Measurements from ENCODE around the gene FOXD3.
A peak's percentile ranks its signal among the peaks of the same experiment; 100 is the strongest.

Gene FOXD3

DNA sequence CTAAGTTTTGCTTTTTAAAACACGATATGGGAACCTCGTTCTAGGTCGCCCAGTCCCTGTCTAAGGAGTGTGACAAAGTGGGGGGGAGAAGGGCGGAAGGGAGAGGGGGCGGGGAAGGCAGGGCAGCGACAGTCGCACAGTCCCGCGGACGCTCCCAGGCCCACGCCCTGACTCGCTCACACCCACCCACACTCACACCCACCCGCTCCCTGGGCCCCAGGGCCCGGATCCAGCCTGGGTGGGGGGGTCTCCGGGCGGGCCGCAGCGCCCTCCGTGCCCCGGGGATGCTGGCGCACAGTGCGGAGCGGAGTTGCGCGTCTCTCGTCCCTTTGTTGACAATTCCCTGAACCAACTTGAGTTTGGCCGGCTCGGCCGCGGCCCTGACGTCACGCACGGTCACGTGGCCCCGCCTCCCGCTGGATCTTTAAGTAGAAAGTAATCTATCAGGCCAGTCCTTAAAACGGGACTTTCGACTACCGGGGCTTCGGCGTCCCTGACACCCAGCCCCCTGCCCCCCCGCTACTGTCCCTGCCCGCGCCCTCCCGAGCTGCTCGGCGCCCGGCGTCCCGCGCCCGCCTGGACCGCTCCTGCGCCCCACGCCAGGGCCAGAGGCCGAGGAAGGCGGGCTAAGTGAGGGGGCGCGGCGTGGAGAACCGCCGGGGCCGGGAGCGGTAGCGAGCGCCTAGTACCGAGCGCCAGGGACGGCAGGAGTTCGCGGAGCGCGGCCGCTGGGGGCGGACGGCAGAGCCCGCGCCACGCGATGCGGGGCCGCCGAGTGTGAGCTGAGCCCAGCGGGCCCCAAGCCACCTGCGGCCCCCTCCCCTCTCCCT, at the start of gene FOXD3:
Gene FOXD3, plus strand, starts transcription at position 454 of the 830 bp plus-strand sequence. CDS start 492 bp downstream, outside the sequence.
- DNase-seq: peak; percentile 86

DNA sequence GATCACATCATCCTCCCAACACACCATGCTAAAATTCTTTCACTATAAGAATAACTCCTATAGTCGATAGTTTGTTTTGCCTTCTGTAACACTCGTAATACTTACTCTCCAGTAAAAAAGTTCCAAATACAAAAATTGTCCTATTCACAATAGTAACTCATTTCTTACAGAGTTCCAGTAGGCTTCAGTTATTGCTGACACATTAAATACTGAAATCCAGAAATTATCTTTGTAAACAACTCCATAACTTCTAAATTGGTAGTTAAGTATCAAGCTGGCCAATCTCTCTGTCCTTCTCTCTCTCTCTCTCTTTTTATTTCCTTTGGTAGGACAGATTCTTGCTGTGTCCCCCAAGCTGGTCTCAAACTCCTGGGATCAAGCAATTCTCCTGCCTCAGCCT, 49.6 kb upstream of the FOXD3 start:
- DNase-seq: no peak

- DNase-seq: no peak
Measured at GRCh38 chr1:63274371-63274770, 48.0 kb upstream of the FOXD3 start.

GRCh38 chr1:63274979-63275378, 47.4 kb upstream of the FOXD3 start:
- no peak for DNase-seq

GRCh38 chr1:63276624-63277023, 45.7 kb upstream of the FOXD3 start:
- DNase-seq: no peak

DNA sequence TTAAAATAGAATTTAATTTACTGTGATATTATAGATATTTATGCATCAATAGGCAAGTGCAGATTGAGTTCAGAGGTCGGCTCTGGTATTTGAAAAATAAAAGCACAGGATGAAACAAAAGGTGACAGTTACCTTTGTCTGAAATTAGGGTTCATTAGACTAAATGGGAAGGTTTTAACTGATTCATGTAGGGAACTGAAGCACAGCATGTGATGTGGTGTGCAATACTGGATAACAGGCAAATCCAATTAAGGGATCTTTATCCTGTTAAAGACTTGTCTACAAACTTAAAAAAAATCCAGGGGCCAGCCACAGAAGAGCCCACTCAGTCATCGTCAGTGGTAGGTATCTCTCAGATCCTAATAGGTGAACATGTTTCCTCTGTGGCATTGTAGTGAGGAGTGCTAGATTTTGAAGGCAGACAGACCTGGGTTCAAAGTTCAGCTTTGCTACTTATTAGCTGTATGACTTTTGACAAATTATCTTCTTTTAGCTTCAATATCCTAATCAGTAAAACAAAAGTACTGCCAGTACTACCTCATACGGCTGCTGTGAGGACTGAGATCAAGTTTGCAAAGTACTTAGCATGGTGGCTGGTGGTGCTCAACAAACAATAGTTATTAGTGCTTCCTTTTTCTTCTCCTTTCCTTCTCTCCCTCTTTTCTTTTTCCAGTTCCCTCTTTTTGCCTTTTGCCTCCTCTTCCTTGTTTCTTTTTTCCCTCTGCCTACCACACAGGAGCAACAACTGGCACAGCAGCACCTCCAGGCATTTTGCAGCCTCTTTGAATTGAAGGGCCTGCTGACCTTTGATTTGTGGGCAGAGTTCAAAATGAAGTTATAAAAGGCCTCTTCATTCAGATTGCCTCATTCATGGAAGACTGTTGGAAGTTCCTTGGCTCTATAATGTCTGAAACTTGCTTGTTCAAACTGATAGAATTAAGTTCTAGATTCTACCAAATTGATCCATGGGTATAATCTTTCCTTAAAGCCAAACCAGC, 44.9 kb upstream of the FOXD3 start:
- DNase-seq: no peak

DNA sequence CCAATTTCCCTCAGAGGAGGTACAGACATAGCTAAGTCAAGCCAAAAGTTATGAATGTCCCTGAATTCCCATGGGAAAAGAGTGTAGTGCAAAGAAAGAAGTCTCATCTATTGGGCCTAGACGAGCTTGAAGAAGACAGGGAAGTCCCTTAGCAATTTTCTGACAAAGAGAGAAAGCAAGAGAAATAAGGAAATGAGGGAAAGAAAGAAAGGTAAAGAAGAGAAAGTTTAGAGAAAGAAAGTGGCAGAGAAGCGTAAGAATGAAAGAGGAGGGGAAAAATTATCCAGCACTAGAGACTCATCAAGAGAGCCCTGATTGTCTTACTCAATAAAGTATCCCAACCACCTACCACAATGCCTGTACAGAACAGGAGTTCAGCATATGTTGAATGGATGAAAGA, 40.6 kb upstream of the FOXD3 start:
- DNase-seq: no peak

- DNase-seq: no peak
Measured at GRCh38 chr1:63289135-63289534, 33.2 kb upstream of the FOXD3 start.

DNA sequence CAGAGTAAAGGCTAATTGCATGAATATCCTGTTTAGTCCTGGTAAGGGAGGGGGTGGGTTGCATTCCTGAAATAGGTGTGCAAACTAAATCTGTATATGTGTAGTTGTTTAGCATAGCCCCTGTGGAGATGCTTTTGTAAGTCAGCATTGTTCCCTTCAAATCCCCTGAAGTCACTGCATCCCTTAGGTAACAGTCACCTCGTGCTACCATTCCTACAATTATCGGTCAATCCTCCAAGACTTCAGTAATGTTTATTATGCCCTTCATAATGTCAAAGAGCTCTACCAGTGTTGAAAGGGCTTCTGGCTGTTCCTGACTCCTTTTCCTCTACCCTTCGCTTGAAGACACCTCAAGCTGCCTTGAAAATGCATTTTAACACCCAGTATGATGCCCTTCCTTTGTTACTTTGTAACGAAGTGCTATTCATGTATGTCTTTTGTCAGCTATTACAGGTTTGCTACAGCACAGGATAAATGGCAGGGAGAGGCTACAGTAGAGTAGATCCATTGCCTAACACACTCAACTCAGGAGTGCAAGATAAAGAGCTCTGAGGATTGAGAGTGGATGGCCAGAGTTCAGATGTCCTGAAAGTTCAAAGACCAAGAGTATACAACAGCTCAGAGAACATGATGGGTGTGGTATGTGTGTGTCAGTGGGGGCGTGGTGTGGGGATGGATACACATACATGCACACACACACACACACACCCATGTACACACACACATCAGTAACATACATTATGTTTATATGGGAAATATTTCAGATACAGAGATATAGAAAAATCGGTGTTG, 27.4 kb upstream of the FOXD3 start:
- DNase-seq: no peak

DNA sequence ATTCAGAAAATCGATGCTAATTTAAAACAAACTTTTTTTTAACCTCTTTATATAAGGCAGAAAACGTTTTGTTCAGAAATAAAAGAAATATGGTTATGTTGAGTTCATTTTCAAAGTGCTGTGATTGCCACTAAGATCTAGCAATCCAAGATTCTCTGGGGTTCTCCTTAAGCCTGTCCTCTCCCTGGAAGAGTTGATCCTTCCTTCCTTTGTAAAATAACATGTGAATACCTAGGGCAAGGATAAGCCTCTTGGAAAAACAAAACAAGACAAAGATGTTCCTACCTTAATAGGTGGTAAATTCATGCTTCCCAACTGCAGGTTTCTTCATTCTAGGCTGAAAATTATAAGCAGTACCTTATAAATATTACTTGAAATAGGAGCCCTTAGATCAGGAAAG, 18.0 kb upstream of the FOXD3 start:
- DNase-seq: no peak

- DNase-seq: no peak
Measured at GRCh38 chr1:63305043-63305442, 17.3 kb upstream of the FOXD3 start.

GRCh38 chr1:63307196-63307794, 15.1 kb upstream of the FOXD3 start:
- DNase-seq: no peak

GRCh38 chr1:63316598-63316983, 5.8 kb upstream of the FOXD3 start:
- DNase-seq: no peak

GRCh38 chr1:63316984-63317816, 5.2 kb upstream of the FOXD3 start:
- DNase-seq: peak; percentile 80

GRCh38 chr1:63317817-63318152, 4.6 kb upstream of the FOXD3 start:
- DNase-seq: no peak

DNA sequence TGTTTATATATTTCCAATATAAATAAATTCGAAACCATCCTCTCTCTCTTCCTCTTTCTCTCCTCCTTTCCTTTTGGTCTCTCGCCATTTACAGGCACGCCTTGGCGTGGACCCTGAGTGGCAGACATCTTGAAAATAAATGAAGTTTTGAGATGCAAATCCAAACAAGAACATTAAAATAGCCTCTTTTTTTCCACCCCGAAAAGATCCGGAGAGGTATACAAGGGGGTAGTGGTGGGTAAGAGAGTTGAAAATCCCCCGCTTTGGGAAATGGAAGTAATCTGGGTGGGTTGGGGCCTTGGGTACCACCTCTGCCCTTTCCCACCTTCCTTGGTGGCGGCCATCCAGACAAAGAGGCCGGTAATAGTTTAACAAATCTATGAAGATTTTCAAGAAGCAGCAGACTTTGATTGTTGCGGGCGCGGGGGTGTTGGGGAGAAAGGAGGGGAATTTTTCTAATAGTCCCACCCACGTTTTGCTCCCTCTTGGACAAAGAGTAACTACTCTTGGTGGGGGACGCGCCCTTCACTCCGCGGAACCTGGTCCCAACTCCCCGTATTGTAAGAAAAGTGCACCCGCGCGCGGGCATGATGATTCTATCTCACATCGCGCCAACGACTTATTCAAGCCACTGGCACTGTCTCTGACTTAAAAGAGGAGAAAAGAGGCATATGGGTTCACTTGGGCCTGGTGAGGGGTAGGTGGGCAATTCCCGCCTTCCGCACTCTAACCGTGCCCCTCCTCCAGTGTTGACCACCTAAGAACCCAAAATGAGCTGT, 4.0 kb upstream of the FOXD3 start:
- no peak for DNase-seq

GRCh38 chr1:63319046-63320021, 3.0 kb upstream of the FOXD3 start:
- DNase-seq: no peak

GRCh38 chr1:63320022-63320721, 2.2 kb upstream of the FOXD3 start:
- no peak for DNase-seq

Data from NCI-H345 (cell line).